ENCODE results near the gene CCDC80. TPM values are rescaled to one million over a fixed set of nuclear protein-coding genes. Genes with fewer than 3 reads are reported as not detected.
A peak's percentile ranks its signal among the peaks of the same experiment; 100 is the strongest.

The CCDC80 gene
- total and polyA plus RNA-seq, 7 donors: 1.3 to 53.5 (median 12.2) TPM

DNA sequence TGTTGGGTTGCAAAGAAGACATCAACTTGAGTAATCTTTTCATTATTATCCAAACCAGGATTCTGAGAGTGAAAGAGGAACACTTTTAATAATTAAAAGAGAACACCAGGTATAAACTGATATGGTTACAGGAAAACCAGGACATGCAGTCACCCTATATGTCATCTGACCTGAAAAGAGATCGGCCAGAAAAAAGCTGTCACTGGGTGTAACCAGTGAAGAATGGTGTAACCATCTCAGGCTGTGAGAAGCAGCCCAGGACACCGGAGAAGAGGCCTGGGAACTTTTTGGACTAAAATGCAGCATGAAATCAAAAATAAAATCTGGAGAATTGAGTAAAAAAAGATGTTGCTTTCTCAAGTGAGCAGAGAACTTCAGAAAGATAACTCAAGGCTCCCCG, 10.1 kb upstream of the CCDC80 start:
- Histone ChIP-seq H3K36me3 (ENCODE audit: insufficient read depth in 1 of 2, low read depth in 1 of 2) (no peaks in the 10 kb centered on the region), H3K4me1 (peaks cover 12% of the 10 kb centered on the region), H3K9me3 (no peaks in the 10 kb centered on the region), H3K27me3 (ENCODE audit: insufficient read depth in 3 of 3, low read length in 2 of 3) (no peaks in the 10 kb centered on the region), H3K4me3 (no peak overlapping the region), H3K27ac (no peak overlapping the region)
- WGBS, 3 donors: 60 to 79% (median 61%) methylated on average over 3 of the region's 3 CpGs
- TF ChIP-seq, protein P1, sequence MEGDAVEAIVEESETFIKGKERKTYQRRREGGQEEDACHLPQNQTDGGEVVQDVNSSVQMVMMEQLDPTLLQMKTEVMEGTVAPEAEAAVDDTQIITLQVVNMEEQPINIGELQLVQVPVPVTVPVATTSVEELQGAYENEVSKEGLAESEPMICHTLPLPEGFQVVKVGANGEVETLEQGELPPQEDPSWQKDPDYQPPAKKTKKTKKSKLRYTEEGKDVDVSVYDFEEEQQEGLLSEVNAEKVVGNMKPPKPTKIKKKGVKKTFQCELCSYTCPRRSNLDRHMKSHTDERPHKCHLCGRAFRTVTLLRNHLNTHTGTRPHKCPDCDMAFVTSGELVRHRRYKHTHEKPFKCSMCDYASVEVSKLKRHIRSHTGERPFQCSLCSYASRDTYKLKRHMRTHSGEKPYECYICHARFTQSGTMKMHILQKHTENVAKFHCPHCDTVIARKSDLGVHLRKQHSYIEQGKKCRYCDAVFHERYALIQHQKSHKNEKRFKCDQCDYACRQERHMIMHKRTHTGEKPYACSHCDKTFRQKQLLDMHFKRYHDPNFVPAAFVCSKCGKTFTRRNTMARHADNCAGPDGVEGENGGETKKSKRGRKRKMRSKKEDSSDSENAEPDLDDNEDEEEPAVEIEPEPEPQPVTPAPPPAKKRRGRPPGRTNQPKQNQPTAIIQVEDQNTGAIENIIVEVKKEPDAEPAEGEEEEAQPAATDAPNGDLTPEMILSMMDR (IDR thresholded peaks at IDR 0.05): no peak
- ATAC-seq: no peak
- no peak for DNase-seq
- intact Hi-C loops (cut with DNase I): no loop called here

DNA sequence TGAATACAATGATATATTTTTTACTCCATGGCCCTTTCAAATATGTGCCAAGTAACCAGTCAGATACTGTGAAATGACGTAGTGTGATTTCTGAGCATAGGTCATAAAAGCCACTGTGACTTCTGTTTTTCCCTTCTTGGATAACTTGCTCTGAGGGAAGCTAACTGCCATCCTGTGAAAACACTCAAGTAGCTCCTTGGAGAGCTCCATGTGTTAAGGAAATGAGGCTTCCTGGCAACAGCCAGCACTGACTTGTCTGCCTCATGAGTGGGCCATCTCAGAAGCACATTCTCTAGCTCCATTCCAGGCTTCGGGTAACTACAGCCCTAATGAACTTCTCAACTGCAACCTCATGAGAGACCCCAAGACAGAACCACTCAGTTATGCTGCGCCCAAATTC, 9.5 kb upstream of the CCDC80 start:
- 81 to 88% (median 84%) methylated on average over 3 of the region's 3 CpGs for WGBS, 3 donors
- H3K36me3 ChIP-seq (ENCODE audit: insufficient read depth in 1 of 2, low read depth in 1 of 2): no peaks in the 10 kb centered on the region
- TF ChIP-seq, protein P1 (IDR thresholded peaks at IDR 0.05): no peak
- intact Hi-C loops (cut with DNase I): no loop called here
- no peaks in the 10 kb centered on the region for H3K9me3 ChIP-seq
- no peak for DNase-seq
- ATAC-seq: no peak
- peaks cover 12% of the 10 kb centered on the region for H3K4me1 ChIP-seq
- no peak overlapping the region for H3K4me3 ChIP-seq
- H3K27ac ChIP-seq: no peak overlapping the region
- no peaks in the 10 kb centered on the region for H3K27me3 ChIP-seq (ENCODE audit: insufficient read depth in 3 of 3, low read length in 2 of 3)

DNA sequence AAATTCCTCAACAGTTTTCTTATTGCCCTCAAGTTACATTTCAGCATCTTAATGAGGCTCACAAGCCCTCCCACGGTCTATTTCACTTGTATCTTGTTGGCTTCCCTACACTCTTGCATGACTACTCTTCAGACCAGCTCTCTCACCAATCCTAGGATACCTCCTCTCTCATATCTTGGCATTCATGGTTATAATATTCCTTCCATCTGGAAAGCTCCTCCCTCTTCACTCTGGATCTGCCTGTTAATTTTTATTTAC, 8.5 kb upstream of the CCDC80 start:
- 69 to 75% (median 72%) methylated on average over 1 of the region's 1 CpG for WGBS, 3 donors
- intact Hi-C loops (cut with DNase I): no loop called here
- peaks cover 12% of the 10 kb centered on the region for H3K4me1 ChIP-seq
- no peak overlapping the region for H3K27ac ChIP-seq
- TF ChIP-seq, protein P1 (IDR thresholded peaks at IDR 0.05): no peak
- no peak for ATAC-seq
- no peaks in the 10 kb centered on the region for H3K27me3 ChIP-seq (ENCODE audit: insufficient read depth in 3 of 3, low read length in 2 of 3)
- DNase-seq: no peak
- no peaks in the 10 kb centered on the region for H3K36me3 ChIP-seq (ENCODE audit: insufficient read depth in 1 of 2, low read depth in 1 of 2)
- no peak overlapping the region for H3K4me3 ChIP-seq
- H3K9me3 ChIP-seq: no peaks in the 10 kb centered on the region

DNA sequence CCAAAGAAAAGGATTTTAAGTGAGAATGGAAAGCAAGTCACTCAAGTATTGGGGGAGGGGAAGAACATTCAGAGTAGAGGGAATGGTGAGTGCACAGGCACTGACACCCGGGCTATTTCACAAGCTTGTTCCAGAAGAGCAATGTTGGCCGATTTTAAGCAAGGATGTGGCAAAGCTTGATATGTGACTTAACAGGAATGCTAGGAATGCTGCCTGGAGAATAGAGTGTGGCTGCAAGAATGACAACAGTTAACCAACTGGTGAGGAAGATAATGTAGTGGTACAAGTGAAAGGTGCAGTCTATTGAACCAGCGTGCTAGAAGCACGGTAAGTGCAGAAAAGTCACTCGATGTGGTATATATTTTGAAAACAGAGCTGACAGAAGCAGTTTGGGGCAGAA, 6.2 kb upstream of the CCDC80 start:
- DNase-seq: no peak
- TF ChIP-seq, protein P1 (IDR thresholded peaks at IDR 0.05): no peak
- peak; percentile 9 to 74 (median 66) for ATAC-seq
- peaks cover 12% of the 10 kb centered on the region for H3K4me1 ChIP-seq
- no peak overlapping the region for H3K4me3 ChIP-seq
- intact Hi-C loops (cut with DNase I): no loop called here
- no peak overlapping the region for H3K27ac ChIP-seq
- no peaks in the 10 kb centered on the region for H3K27me3 ChIP-seq (ENCODE audit: insufficient read depth in 3 of 3, low read length in 2 of 3)
- no peaks in the 10 kb centered on the region for H3K9me3 ChIP-seq
- H3K36me3 ChIP-seq (ENCODE audit: insufficient read depth in 1 of 2, low read depth in 1 of 2): no peaks in the 10 kb centered on the region
- 27 to 34% (median 28%) methylated on average over 5 of the region's 5 CpGs for WGBS, 3 donors

DNA sequence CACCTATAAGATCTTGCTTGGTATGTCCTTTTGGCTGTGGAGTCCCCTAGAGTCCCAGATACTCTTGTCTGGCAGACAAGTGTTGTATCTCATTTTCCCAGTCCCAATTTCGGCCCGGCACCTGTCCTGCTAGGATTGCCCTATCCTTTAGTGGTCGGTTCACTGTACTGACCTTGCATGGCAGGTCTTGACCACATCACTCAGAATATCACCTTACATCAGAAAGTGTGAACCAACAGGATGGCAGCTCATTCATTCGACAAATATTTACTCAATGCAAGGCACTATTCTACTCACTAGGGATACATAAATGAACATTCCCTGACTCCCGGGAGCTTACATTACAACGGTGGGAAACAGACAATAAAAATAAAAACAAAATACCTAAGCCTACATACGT, 5.7 kb upstream of the CCDC80 start:
- TF ChIP-seq, protein P1 (IDR thresholded peaks at IDR 0.05): no peak
- intact Hi-C loops (cut with DNase I): no loop called here
- Histone ChIP-seq H3K4me1 (peaks cover 14% of the 10 kb centered on the region), H3K4me3 (no peak overlapping the region), H3K27me3 (ENCODE audit: insufficient read depth in 3 of 3, low read length in 2 of 3) (no peaks in the 10 kb centered on the region), H3K27ac (no peak overlapping the region), H3K36me3 (ENCODE audit: insufficient read depth in 1 of 2, low read depth in 1 of 2) (no peaks in the 10 kb centered on the region), H3K9me3 (no peaks in the 10 kb centered on the region)
- no peak for DNase-seq
- 26 to 33% (median 31%) methylated on average over 7 of the region's 7 CpGs for WGBS, 3 donors
- ATAC-seq: peak; percentile 38 to 84 (median 65)
